Gastrocnemius medialis (tissue), 4 donors: Measurements from ENCODE around the gene HAAO.

ENCODE experiments used
- POLR2A ChIP-seq, 2 donors: fragments of 450-650 bp; IDR thresholded peaks; one replicate each; pipeline ENCODE4 v1.6.1; 2017; ENCODE audit warnings: antibody characterized with exemption in 2 of 2, mild to moderate bottlenecking in 2 of 2, moderate library complexity in 2 of 2
- TF ChIP-seq, protein P1 (sequence below), 5 experiments: fragments of 450-650 bp in 3 of 5; fragments of 200-600 bp in 2 of 5; sonication (generic) in 2 of 5; IDR thresholded peaks in 4 of 5; conservative IDR thresholded peaks in 1 of 5; 1 replicate in 4 of 5; 2 replicates in 1 of 5; pipeline ENCODE4 v1.5.1; 2016 to 2019; ENCODE audit warnings: antibody characterized with exemption in 5 of 5, mild to moderate bottlenecking in 3 of 5, moderate library complexity in 3 of 5

DNA sequence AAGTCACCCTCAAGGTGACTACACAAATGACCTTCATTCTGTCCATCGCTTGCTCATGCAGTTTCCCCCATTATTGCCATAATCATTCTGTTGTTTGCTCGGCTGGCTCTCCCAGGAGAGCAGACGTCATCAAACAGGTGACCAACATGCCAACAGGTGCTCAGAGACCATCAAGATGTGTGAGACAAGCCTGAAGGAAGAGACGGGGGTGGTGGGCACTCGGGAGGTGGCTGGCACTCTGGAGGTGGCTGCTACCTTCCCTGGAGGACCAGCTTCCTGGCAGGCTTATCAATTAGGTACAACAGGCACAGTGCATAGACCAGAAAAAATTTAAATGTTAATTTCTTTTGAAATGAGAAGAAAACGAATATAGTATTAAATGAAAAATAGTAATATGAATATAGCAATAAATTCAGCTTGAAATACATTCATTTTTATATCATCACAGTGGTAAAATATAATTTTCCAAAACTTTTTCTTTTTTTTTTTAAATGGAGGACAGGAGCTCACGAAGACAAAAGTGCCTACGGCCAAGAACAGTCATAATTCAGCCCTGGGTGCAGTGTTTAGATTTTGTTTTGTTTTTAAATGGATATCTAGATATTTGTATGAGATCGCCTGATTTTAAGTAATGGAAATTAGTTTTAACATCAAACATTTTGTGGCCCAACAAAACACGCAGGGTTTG lies 16.9 kb upstream of the HAAO start:
- TF ChIP-seq, protein P1, sequence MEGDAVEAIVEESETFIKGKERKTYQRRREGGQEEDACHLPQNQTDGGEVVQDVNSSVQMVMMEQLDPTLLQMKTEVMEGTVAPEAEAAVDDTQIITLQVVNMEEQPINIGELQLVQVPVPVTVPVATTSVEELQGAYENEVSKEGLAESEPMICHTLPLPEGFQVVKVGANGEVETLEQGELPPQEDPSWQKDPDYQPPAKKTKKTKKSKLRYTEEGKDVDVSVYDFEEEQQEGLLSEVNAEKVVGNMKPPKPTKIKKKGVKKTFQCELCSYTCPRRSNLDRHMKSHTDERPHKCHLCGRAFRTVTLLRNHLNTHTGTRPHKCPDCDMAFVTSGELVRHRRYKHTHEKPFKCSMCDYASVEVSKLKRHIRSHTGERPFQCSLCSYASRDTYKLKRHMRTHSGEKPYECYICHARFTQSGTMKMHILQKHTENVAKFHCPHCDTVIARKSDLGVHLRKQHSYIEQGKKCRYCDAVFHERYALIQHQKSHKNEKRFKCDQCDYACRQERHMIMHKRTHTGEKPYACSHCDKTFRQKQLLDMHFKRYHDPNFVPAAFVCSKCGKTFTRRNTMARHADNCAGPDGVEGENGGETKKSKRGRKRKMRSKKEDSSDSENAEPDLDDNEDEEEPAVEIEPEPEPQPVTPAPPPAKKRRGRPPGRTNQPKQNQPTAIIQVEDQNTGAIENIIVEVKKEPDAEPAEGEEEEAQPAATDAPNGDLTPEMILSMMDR (IDR thresholded peaks at IDR 0.05 in 4 of 5, conservative IDR thresholded peaks at IDR 0.05 in 1 of 5): no peak
- no peak for TF ChIP-seq POLR2A (IDR thresholded peaks at IDR 0.05)
